SU-DHL-6 (cell line): Measurements from ENCODE around the gene EMC6.

Experiments
- H2AFZ ChIP-seq: fragments of 200-600 bp; sonication (generic); 2 replicates; pipeline ENCODE4 v1.6.1; 2014; ENCODE audit warnings: low read depth, mild to moderate bottlenecking, moderate library complexity, mixed read lengths, antibody characterized with exemption, low read length; ENCODE audit not compliant: severe bottlenecking
- H3F3A ChIP-seq: fragments of 200-600 bp; shearing (Covaris generic); 2 replicates; pipeline ENCODE4 v1.6.0; 2016; ENCODE audit warnings: antibody characterized with exemption, mild to moderate bottlenecking; ENCODE audit not compliant: insufficient read depth
- H3K27ac ChIP-seq: fragments of 200-600 bp; sonication (generic); 2 replicates; pipeline ENCODE4 v1.5.1; 2016; ENCODE audit warnings: low read depth, mild to moderate bottlenecking, low read length, moderate library complexity, mixed read lengths
- H3K27me3 ChIP-seq: fragments of 200-600 bp; sonication (generic), shearing (Covaris generic); 2 replicates; pipeline ENCODE4 v1.6.0; 2014; ENCODE audit warnings: mild to moderate bottlenecking, low read length
- H3K36me3 ChIP-seq: fragments of 200-600 bp; sonication (generic); 2 replicates; pipeline ENCODE4 v1.6.1; 2014; ENCODE audit warnings: mild to moderate bottlenecking, low read length, mixed read lengths
- H3K4me2 ChIP-seq: fragments of 300-600, 200-600 bp; shearing (Covaris generic), sonication (generic); 2 replicates; pipeline ENCODE4 v1.6.0; 2014; ENCODE audit warnings: low read length, low read depth, mild to moderate bottlenecking; ENCODE audit not compliant: poor library complexity, severe bottlenecking
- H3K4me3 ChIP-seq: fragments of 200-600 bp; sonication (generic); 2 replicates; pipeline ENCODE4 v1.5.1; 2014; ENCODE audit warnings: antibody characterized with exemption, low read length, mild to moderate bottlenecking, mixed read lengths; ENCODE audit not compliant: insufficient read depth, poor library complexity, severe bottlenecking
- H3K79me2 ChIP-seq: fragments of 200-600 bp; sonication (generic); 2 replicates; pipeline ENCODE4 v1.6.1; 2014; ENCODE audit warnings: mild to moderate bottlenecking, low read length, moderate library complexity; ENCODE audit not compliant: insufficient read depth
- H3K9ac ChIP-seq: fragments of 200-600 bp; sonication (generic); 2 replicates; pipeline ENCODE4 v1.7.0; 2014; ENCODE audit warnings: mild to moderate bottlenecking, low read length
- H3K9me2 ChIP-seq: fragments of 200-600 bp; sonication (generic); replicated peaks from 2 replicates; pipeline ENCODE4 v1.6.1; 2014; ENCODE audit warnings: low read length; ENCODE audit not compliant: insufficient read depth
- H3K9me3 ChIP-seq: fragments of 200-600 bp; sonication (generic); 2 replicates; pipeline ENCODE4 v1.6.1; 2014; ENCODE audit warnings: low read length, mixed read lengths; ENCODE audit not compliant: insufficient read depth
- H4K20me1 ChIP-seq: fragments of 200-600 bp; sonication (generic); 2 replicates; pipeline ENCODE4 v1.6.1; 2014; ENCODE audit warnings: low read depth, mild to moderate bottlenecking, antibody characterized with exemption, low read length, moderate library complexity, mixed read lengths
- CTCF ChIP-seq: fragments of 200-600 bp; sonication (generic); IDR thresholded peaks from one replicate; pipeline ENCODE4 v1.5.1; 2017; ENCODE audit warnings: antibody characterized with exemption, mild to moderate bottlenecking, low read length, moderate library complexity; ENCODE audit not compliant: insufficient read depth, poor library complexity, severe bottlenecking
- EZH2phosphoT487 ChIP-seq: fragments of 200-600 bp; sonication (generic), shearing (Covaris generic); conservative IDR thresholded peaks from 2 replicates; pipeline ENCODE4 v1.6.1; 2018; ENCODE audit warnings: mild to moderate bottlenecking, antibody characterized with exemption, low read length, moderate library complexity, mixed read lengths

The EMC6 gene

DNA sequence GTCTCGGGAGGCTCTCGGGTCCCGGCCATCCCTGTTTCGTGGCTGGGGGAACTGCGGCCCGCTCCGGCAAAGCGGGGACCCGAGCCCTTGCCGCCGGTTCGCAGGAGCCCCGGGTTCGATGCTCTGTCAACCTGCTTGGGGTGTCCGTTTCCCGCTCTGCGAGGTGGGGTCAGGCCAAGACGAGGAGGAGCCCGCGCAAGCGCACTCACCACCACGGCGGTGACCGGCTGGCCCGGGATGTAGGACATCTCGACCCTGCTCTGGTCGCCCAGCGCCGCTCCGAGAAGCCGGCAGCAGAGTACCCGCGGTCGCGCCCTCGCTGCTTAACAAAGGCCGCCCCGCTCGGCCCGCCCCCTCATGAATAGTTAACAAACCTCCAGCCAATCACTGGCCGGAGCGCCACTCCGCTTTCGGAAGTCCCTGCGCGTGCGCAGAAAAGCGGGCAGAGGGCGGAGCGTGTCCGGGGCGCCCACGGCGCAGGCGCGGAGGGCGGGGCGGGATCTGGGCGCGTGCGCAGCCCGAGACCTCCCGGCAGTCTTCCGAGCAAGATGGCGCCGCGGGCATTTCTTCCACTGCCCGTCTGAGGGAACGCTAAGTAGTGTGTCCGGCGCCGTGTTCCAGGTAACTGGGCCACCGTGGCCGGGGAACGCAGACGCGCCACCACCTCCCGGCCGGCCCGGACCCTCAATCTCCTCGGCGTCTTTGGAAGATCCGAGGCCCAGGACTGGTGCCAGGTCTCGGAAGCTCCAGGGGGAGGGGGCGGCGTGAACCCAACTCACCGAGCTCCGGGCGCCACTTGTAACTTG is at the start of gene EMC6, which contains the start of gene TAX1BP3:
Gene EMC6, plus strand, starts transcription at position 534 of the 806 bp plus-strand sequence. CDS start 335 bp downstream, outside the sequence.
Gene TAX1BP3, minus strand, starts transcription at position 300 of the 806 bp plus-strand sequence. Its CDS starts 52 bp downstream, at position 248.
- H2AFZ ChIP-seq, result peak within 1 kb of the TSS; percentile 81
- TF ChIP-seq EZH2phosphoT487 (no peak), CTCF (no peak)
- H3K4me2 ChIP-seq, result peak within 1 kb of the TSS; percentile 79
- H3K9me2 ChIP-seq, result no peaks in the 10 kb centered on the region
- H3K9ac ChIP-seq, result peak within 1 kb of the TSS; percentile 83
- no peaks in the 10 kb centered on the region for H3K27me3 ChIP-seq
- peaks cover 21% of the 10 kb centered on the region for H3K79me2 ChIP-seq
- 0 out of 2 replicates have a peak, but pooled peaks cover 7% of the 10 kb centered on the region for H3F3A ChIP-seq
- H4K20me1 ChIP-seq, result no peaks in the 10 kb centered on the region
- no peaks in the 10 kb centered on the region for H3K36me3 ChIP-seq
- H3K9me3 ChIP-seq, result no peaks in the 10 kb centered on the region
- H3K4me3 ChIP-seq, result peak within 1 kb of the TSS; percentile 75
- peak within 1 kb of the TSS; percentile 30 for H3K27ac ChIP-seq

- Histone ChIP-seq H3K36me3 (0 out of 2 replicates have a peak, but pooled peaks cover 9% of the 10 kb centered on the region), H3K9ac (no peak overlapping the region), H3K9me2 (no peaks in the 10 kb centered on the region), H2AFZ (no peak overlapping the region), H3K27ac (no peak overlapping the region), H3K4me2 (no peak overlapping the region), H3F3A (no peaks in the 10 kb centered on the region), H4K20me1 (no peaks in the 10 kb centered on the region), H3K4me3 (no peak overlapping the region), H3K9me3 (no peaks in the 10 kb centered on the region), H3K27me3 (no peaks in the 10 kb centered on the region), H3K79me2 (no peaks in the 10 kb centered on the region)
- TF ChIP-seq EZH2phosphoT487 (no peak), CTCF (no peak)
Measured at GRCh38 chr17:3621146-3621720, 47.4 kb upstream of the EMC6 start.

GRCh38 chr17:3622977-3623594 is 45.5 kb upstream of the EMC6 start:
- no peaks in the 10 kb centered on the region for H4K20me1 ChIP-seq
- 0 out of 2 replicates have a peak, but pooled peaks cover 5% of the 10 kb centered on the region for H3K36me3 ChIP-seq
- TF ChIP-seq CTCF (no peak), EZH2phosphoT487 (no peak)

More at GRCh38 chr17:3622977-3623594, 45.5 kb upstream of the EMC6 start:
- Histone ChIP-seq H3K27ac (no peak overlapping the region), H3K27me3 (no peaks in the 10 kb centered on the region), H3K9me2 (no peaks in the 10 kb centered on the region), H3K4me3 (no peak overlapping the region), H3K4me2 (no peak overlapping the region), H3F3A (no peaks in the 10 kb centered on the region), H3K9me3 (no peaks in the 10 kb centered on the region), H2AFZ (no peak overlapping the region), H3K9ac (no peak overlapping the region), H3K79me2 (no peaks in the 10 kb centered on the region)
